SK-N-SH treated with all-trans-retinoic acid at 6 μM for 48 hours (cell line): ENCODE measurements around the gene MCOLN3.

ENCODE experiments used
- ARNTL ChIP-seq: fragments of 450-650 bp; formaldehyde crosslinking; IDR thresholded peaks from 2 replicates; pipeline ENCODE4 v1.5.0; 2020; ENCODE audit warnings: low read depth, mild to moderate bottlenecking, moderate library complexity, borderline replicate concordance
- BACH2 ChIP-seq: fragments of 250-450 bp; sonication (Bioruptor Pico); IDR thresholded peaks from 2 replicates; pipeline ENCODE4 v1.9.0; 2021; ENCODE audit warnings: mild to moderate bottlenecking, borderline replicate concordance
- GLIS3 ChIP-seq: fragments of 250-450 bp; sonication (Bioruptor Pico); IDR thresholded peaks from 2 replicates; pipeline ENCODE4 v1.5.0; 2020; ENCODE audit warnings: mild to moderate bottlenecking, moderate library complexity
- ISL1 ChIP-seq: fragments of 250-450 bp; sonication (Bioruptor Pico); IDR thresholded peaks from 2 replicates; pipeline ENCODE4 v2.1.2; 2022; ENCODE audit warnings: mild to moderate bottlenecking, moderate library complexity
- OSR1 ChIP-seq: fragments of 250-450 bp; sonication (Bioruptor Pico); IDR thresholded peaks from 2 replicates; pipeline ENCODE4 v1.8.0; 2022; ENCODE audit warnings: moderate library complexity, mild to moderate bottlenecking, inconsistent platforms
- POU6F1 ChIP-seq: fragments of 250-450 bp; sonication (Bioruptor Pico); IDR thresholded peaks from 2 replicates; pipeline ENCODE4 v1.8.0; 2021; ENCODE audit warnings: low read depth, mild to moderate bottlenecking, moderate library complexity, borderline replicate concordance
- RARB ChIP-seq: fragments of 250-450 bp; sonication (Bioruptor Pico); IDR thresholded peaks from 2 replicates; pipeline ENCODE4 v1.8.0; 2021; ENCODE audit warnings: mild to moderate bottlenecking, moderate library complexity
- TSHZ2 ChIP-seq: fragments of 250-450 bp; sonication (Bioruptor Pico); IDR thresholded peaks from 2 replicates; pipeline ENCODE4 v1.5.0; 2020; ENCODE audit warnings: mild to moderate bottlenecking, moderate library complexity
- ZFP3 ChIP-seq: fragments of 250-450 bp; sonication (Bioruptor Pico); IDR thresholded peaks from 2 replicates; pipeline ENCODE4 v1.5.0; 2020; ENCODE audit warnings: mild to moderate bottlenecking, moderate library complexity
- ZFP30 ChIP-seq: fragments of 450-650 bp; formaldehyde crosslinking; IDR thresholded peaks from 2 replicates; pipeline ENCODE4 v1.5.0; 2022; ENCODE audit warnings: mild to moderate bottlenecking, moderate library complexity
- ZNF70 ChIP-seq: fragments of 450-650 bp; formaldehyde crosslinking; IDR thresholded peaks from 2 replicates; pipeline ENCODE4 v1.5.0; 2020; ENCODE audit warnings: mild to moderate bottlenecking, moderate library complexity
- TF ChIP-seq, protein P1 (sequence below): fragments of 250-450 bp; sonication (Bioruptor Pico); IDR thresholded peaks from 2 replicates; pipeline ENCODE4 v1.5.1; 2021; ENCODE audit warnings: mild to moderate bottlenecking, moderate library complexity
- TF ChIP-seq, protein P2 (sequence below): fragments of 250-450 bp; sonication (Bioruptor Pico); IDR thresholded peaks from 2 replicates; pipeline ENCODE4 v1.5.1; 2020; ENCODE audit warnings: low read depth, mild to moderate bottlenecking, moderate library complexity

DNA sequence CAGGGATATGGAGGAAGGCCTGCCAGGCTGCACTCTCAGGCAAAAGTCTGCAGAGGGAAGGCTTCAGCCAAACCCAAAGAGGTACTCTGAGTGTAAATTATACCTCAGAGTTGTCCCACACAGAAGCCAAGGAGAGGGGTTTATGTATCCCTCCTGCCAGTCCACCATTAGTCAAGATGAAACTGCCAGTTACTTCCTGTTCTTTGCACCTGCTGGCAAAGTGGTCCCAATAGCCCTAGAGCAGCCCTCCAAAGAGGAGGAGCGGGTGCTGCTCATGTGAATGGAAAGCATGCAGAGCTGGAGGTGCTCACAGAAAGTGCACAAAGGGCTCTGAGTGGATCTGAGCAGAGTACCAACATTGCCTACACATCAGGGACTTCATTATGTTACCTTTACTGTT is 37.1 kb upstream of the MCOLN3 start:
- TF ChIP-seq TSHZ2 (CRISPR knock-in tag) (no peak), ARNTL (CRISPR knock-in tag) (no peak), ZFP30 (CRISPR knock-in tag) (no peak), ZNF70 (CRISPR knock-in tag) (no peak), RARB (no peak), ZFP3 (no peak), GLIS3 (CRISPR knock-in tag) (no peak), POU6F1 (no peak), OSR1 (CRISPR knock-in tag) (no peak), BACH2 (no peak), ISL1 (no peak)
- TF ChIP-seq, protein P1, sequence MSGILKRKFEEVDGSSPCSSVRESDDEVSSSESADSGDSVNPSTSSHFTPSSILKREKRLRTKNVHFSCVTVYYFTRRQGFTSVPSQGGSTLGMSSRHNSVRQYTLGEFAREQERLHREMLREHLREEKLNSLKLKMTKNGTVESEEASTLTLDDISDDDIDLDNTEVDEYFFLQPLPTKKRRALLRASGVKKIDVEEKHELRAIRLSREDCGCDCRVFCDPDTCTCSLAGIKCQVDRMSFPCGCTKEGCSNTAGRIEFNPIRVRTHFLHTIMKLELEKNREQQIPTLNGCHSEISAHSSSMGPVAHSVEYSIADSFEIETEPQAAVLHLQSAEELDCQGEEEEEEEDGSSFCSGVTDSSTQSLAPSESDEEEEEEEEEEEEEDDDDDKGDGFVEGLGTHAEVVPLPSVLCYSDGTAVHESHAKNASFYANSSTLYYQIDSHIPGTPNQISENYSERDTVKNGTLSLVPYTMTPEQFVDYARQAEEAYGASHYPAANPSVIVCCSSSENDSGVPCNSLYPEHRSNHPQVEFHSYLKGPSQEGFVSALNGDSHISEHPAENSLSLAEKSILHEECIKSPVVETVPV (CRISPR knock-in tag) = no peak
- TF ChIP-seq, protein P2, sequence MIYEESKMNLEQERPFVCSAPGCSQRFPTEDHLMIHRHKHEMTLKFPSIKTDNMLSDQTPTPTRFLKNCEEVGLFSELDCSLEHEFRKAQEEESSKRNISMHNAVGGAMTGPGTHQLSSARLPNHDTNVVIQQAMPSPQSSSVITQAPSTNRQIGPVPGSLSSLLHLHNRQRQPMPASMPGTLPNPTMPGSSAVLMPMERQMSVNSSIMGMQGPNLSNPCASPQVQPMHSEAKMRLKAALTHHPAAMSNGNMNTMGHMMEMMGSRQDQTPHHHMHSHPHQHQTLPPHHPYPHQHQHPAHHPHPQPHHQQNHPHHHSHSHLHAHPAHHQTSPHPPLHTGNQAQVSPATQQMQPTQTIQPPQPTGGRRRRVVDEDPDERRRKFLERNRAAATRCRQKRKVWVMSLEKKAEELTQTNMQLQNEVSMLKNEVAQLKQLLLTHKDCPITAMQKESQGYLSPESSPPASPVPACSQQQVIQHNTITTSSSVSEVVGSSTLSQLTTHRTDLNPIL (CRISPR knock-in tag) = no peak
